ENCODE measurements around the gene PARVB.

The PARVB gene

DNA sequence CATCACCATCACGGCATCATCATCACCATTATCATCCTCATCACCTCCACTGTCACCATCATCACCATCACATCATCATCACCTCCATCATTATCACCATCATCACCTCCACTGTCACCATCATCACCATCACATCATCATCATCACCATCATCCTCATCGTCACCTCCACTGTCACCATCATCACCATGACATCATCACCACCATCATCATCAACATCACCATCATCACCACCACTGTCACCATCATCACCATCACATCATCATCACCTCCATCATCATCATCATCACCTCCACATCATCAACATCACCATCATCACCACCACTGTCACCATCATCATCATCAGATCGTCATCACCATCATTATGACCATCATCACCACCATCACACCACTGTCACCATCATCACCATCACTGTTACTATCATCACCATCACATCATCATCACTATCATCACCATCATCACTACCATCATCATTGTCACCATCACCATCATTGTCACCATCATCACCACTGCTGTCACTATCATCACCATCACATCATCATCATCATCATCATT lies 189.5 kb downstream of the PARVB start:
- Histone ChIP-seq H3K4me3 (ENCODE audit: low read depth, low read length) (no peak overlapping the region), H3K27ac (ENCODE audit: extremely low read depth, low read depth, low read length) (no peak overlapping the region), H3K9me3 (ENCODE audit: control insufficient read depth, insufficient read depth, low read depth, low read length) (no peaks in the 10 kb centered on the region), H3K36me3 (ENCODE audit: control insufficient read depth in 2 of 2, insufficient read depth in 1 of 2, low read length in 2 of 2) (no peaks in the 10 kb centered on the region), H3K4me1 (ENCODE audit: control insufficient read depth, insufficient read depth, low read length) (no peaks in the 10 kb centered on the region)
- POLR2A ChIA-PET, result no interaction called here
- CTCF ChIA-PET, result no interaction called here
- TF ChIP-seq ZNF530 (tag by site-specific recombination; IDR thresholded peaks at IDR 0.05; ENCODE audit: low read depth), result no peak
- no peak for TF ChIP-seq ZFP37 (tag by site-specific recombination; IDR thresholded peaks at IDR 0.05)
- TF ChIP-seq ZBTB8A (tag by site-specific recombination; IDR thresholded peaks at IDR 0.05), result no peak
- TF ChIP-seq ZFHX2 (tag by site-specific recombination; conservative IDR thresholded peaks at IDR 0.05), result no peak
- TF ChIP-seq ZSCAN30 (tag by site-specific recombination; IDR thresholded peaks at IDR 0.05), result no peak
- TF ChIP-seq, protein P1, sequence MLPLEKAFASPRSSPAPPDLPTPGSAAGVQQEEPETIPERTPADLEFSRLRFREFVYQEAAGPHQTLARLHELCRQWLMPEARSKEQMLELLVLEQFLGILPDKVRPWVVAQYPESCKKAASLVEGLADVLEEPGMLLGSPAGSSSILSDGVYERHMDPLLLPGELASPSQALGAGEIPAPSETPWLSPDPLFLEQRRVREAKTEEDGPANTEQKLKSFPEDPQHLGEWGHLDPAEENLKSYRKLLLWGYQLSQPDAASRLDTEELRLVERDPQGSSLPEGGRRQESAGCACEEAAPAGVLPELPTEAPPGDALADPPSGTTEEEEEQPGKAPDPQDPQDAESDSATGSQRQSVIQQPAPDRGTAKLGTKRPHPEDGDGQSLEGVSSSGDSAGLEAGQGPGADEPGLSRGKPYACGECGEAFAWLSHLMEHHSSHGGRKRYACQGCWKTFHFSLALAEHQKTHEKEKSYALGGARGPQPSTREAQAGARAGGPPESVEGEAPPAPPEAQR (tag by site-specific recombination; IDR thresholded peaks at IDR 0.05), result no peak
- TF ChIP-seq, protein P2, sequence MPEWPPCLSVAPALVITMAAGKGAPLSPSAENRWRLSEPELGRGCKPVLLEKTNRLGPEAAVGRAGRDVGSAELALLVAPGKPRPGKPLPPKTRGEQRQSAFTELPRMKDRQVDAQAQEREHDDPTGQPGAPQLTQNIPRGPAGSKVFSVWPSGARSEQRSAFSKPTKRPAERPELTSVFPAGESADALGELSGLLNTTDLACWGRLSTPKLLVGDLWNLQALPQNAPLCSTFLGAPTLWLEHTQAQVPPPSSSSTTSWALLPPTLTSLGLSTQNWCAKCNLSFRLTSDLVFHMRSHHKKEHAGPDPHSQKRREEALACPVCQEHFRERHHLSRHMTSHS (tag by site-specific recombination; IDR thresholded peaks at IDR 0.05), result peak; percentile 11; the same call in 1 of the 2 replicates
- TF ChIP-seq BCL11B (tag by site-specific recombination; IDR thresholded peaks at IDR 0.05; ENCODE audit: low read depth), result no peak
- TF ChIP-seq ZNF423 (tag by site-specific recombination; IDR thresholded peaks at IDR 0.05), result no peak
- TF ChIP-seq ZNF510 (tag by site-specific recombination; IDR thresholded peaks at IDR 0.05; ENCODE audit: insufficient replicate concordance), result no peak
- TF ChIP-seq ZBTB21 (tag by site-specific recombination; IDR thresholded peaks at IDR 0.05), result peak; percentile 83; the same call in 1 of the 2 replicates
- no peak for TF ChIP-seq ZNF623 (tag by site-specific recombination; IDR thresholded peaks at IDR 0.05)
- no peak for TF ChIP-seq ZNF274 (IDR thresholded peaks at IDR 0.05; ENCODE audit: low read length)
- no peak for TF ChIP-seq ZNF274 (tag by site-specific recombination; IDR thresholded peaks at IDR 0.05; ENCODE audit: borderline replicate concordance)
- TF ChIP-seq, protein P3, sequence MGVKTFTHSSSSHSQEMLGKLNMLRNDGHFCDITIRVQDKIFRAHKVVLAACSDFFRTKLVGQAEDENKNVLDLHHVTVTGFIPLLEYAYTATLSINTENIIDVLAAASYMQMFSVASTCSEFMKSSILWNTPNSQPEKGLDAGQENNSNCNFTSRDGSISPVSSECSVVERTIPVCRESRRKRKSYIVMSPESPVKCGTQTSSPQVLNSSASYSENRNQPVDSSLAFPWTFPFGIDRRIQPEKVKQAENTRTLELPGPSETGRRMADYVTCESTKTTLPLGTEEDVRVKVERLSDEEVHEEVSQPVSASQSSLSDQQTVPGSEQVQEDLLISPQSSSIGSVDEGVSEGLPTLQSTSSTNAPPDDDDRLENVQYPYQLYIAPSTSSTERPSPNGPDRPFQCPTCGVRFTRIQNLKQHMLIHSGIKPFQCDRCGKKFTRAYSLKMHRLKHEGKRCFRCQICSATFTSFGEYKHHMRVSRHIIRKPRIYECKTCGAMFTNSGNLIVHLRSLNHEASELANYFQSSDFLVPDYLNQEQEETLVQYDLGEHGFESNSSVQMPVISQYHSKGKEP (tag by site-specific recombination; IDR thresholded peaks at IDR 0.05), result no peak
- no peak for TF ChIP-seq ZNF214 (tag by site-specific recombination; IDR thresholded peaks at IDR 0.05; ENCODE audit: borderline replicate concordance)
- TF ChIP-seq, protein P4, sequence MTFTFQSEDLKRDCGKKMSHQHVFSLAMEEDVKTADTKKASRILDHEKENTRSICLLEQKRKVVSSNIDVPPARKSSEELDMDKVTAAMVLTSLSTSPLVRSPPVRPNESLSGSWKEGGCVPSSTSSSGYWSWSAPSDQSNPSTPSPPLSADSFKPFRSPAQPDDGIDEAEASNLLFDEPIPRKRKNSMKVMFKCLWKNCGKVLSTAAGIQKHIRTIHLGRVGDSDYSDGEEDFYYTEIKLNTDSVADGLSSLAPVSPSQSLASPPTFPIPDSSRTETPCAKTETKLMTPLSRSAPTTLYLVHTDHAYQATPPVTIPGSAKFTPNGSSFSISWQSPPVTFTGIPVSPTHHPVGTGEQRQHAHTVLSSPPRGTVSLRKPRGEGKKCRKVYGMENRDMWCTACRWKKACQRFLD (tag by site-specific recombination; IDR thresholded peaks at IDR 0.05), result 0 out of 2 replicates have a peak, but pooled peaks have one; percentile 24
- TF ChIP-seq, protein P5, sequence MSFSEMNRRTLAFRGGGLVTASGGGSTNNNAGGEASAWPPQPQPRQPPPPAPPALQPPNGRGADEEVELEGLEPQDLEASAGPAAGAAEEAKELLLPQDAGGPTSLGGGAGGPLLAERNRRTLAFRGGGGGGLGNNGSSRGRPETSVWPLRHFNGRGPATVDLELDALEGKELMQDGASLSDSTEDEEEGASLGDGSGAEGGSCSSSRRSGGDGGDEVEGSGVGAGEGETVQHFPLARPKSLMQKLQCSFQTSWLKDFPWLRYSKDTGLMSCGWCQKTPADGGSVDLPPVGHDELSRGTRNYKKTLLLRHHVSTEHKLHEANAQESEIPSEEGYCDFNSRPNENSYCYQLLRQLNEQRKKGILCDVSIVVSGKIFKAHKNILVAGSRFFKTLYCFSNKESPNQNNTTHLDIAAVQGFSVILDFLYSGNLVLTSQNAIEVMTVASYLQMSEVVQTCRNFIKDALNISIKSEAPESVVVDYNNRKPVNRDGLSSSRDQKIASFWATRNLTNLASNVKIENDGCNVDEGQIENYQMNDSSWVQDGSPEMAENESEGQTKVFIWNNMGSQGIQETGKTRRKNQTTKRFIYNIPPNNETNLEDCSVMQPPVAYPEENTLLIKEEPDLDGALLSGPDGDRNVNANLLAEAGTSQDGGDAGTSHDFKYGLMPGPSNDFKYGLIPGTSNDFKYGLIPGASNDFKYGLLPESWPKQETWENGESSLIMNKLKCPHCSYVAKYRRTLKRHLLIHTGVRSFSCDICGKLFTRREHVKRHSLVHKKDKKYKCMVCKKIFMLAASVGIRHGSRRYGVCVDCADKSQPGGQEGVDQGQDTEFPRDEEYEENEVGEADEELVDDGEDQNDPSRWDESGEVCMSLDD (tag by site-specific recombination; IDR thresholded peaks at IDR 0.05), result no peak
- no peak for TF ChIP-seq ZNF114 (tag by site-specific recombination; IDR thresholded peaks at IDR 0.05)
- no peak for TF ChIP-seq ZNF549 (tag by site-specific recombination; IDR thresholded peaks at IDR 0.05)
- TF ChIP-seq ZNF677 (tag by site-specific recombination; IDR thresholded peaks at IDR 0.05), result no peak
- TF ChIP-seq, protein P6, sequence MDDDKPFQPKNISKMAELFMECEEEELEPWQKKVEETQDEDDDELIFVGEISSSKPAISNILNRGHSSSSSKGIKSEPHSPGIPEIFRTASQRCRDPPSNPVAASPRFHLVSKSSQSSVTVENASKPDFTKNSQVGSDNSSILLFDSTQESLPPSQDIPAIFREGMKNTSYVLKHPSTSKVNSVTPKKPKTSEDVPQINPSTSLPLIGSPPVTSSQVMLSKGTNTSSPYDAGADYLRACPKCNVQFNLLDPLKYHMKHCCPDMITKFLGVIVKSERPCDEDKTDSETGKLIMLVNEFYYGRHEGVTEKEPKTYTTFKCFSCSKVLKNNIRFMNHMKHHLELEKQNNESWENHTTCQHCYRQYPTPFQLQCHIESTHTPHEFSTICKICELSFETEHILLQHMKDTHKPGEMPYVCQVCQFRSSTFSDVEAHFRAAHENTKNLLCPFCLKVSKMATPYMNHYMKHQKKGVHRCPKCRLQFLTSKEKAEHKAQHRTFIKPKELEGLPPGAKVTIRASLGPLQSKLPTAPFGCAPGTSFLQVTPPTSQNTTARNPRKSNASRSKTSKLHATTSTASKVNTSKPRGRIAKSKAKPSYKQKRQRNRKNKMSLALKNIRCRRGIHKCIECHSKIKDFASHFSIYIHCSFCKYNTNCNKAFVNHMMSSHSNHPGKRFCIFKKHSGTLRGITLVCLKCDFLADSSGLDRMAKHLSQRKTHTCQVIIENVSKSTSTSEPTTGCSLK (tag by site-specific recombination; IDR thresholded peaks at IDR 0.05), result no peak
- no peak for TF ChIP-seq ZNF830 (tag by site-specific recombination; IDR thresholded peaks at IDR 0.05; ENCODE audit: low read depth)
- TF ChIP-seq ZNF48 (tag by site-specific recombination; IDR thresholded peaks at IDR 0.05), result no peak

All from HEK293 (cell line).